ENCODE data around the gene PGP.

DNA sequence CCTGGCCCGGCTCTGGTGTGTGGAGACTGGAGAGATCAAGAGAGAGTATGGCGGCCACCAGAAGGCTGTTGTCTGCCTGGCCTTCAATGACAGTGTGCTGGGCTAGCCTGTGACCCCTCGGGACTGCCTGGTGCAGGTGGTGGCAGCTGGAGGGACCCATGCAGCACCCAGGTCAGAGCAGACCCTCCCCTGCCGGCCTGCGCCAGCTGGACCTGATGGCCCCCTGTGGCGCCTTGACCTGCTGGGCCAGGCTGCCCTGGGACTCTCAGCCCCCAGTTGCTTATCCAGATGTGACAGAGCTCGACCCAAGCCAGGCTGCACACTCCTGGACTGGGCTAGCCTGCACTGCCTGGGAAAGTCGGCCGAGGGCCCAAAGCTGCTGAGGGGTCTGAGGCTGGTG lies 5.9 kb downstream of the PGP start:
- TF ChIP-seq, protein P1, sequence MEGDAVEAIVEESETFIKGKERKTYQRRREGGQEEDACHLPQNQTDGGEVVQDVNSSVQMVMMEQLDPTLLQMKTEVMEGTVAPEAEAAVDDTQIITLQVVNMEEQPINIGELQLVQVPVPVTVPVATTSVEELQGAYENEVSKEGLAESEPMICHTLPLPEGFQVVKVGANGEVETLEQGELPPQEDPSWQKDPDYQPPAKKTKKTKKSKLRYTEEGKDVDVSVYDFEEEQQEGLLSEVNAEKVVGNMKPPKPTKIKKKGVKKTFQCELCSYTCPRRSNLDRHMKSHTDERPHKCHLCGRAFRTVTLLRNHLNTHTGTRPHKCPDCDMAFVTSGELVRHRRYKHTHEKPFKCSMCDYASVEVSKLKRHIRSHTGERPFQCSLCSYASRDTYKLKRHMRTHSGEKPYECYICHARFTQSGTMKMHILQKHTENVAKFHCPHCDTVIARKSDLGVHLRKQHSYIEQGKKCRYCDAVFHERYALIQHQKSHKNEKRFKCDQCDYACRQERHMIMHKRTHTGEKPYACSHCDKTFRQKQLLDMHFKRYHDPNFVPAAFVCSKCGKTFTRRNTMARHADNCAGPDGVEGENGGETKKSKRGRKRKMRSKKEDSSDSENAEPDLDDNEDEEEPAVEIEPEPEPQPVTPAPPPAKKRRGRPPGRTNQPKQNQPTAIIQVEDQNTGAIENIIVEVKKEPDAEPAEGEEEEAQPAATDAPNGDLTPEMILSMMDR (conservative IDR thresholded peaks at IDR 0.05 in 1 of 2, IDR thresholded peaks at IDR 0.05 in 1 of 2; ENCODE audit: extremely low read depth in 1 of 2, insufficient read depth in 1 of 2, low read depth in 1 of 2, low read length in 2 of 2) = no peak
- no peak for TF ChIP-seq EZH2 (IDR thresholded peaks at IDR 0.05; ENCODE audit: borderline replicate concordance, low read length)

Measured in mammary epithelial cell (primary cell).